Iris pigment epithelial cell (primary cell): Measurements from ENCODE around the gene MPV17.
"Not testable (repeated sequence)": the region's sequence is repeated elsewhere in the genome, so short reads cannot be mapped to it uniquely, and the experiment has no call there.

Experiments
- DNase-seq: peaks from one replicate; pipeline ENCODE4 v3.0.0-alpha.2; 2011; ENCODE audit warnings: low read depth

MPV17 gene

DNA sequence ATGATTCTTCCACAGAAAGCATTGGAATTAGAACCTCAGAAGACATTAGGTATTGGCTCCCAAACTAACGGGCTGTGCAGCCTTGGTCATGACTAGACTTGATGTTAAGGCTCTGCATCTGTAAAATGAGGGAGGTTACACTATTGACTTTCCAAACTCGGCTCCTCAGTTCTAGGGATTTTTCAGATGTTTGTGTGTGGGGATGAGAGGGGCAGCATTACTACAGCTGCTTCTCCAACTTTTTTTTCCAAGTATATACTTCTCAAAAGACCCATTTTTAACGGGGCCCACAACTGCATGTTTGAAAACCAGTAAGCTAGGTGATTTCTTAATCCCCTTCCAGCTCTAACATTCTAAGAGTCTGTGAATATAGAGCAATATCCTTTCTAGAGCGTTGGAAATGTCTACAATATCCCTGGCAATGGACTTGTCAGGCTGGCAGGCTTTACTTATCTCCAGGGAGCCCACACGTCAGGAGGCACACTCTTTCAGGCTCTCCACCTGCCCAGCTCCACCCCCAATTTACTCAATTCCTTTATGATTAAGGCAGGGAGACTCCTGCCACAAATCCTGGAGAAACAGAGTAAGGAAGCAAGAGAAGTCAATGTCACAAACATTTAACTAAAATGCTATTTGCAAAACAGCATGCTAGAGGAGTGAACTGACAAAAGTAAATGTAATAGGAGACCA lies 844 bp upstream of the MPV17 start:
- peak; percentile 26 for DNase-seq

DNA sequence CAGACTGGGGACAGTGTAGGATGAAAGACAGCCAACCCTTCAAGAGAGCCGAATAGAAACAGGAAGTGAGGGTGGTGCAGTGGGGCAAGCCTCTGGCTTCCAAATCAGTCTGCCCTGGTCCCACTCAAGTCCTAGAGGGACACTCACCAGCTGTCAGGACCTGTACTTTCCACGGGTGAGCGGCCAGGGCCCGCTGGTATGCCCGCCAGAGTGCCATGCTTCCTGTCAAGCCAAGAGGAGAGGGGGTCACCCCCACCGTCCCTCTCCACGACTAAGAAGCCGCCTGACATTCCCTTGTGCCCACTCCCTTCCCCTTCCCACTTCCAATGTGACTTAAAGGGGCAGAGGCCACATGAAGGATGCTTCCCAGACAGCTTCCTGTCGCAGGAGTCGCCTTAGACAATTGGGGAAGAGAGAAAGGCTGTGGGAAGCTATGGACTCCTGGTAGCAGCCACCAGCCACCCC lies 564 bp downstream of the MPV17 start:
- DNase-seq = no peak

DNA sequence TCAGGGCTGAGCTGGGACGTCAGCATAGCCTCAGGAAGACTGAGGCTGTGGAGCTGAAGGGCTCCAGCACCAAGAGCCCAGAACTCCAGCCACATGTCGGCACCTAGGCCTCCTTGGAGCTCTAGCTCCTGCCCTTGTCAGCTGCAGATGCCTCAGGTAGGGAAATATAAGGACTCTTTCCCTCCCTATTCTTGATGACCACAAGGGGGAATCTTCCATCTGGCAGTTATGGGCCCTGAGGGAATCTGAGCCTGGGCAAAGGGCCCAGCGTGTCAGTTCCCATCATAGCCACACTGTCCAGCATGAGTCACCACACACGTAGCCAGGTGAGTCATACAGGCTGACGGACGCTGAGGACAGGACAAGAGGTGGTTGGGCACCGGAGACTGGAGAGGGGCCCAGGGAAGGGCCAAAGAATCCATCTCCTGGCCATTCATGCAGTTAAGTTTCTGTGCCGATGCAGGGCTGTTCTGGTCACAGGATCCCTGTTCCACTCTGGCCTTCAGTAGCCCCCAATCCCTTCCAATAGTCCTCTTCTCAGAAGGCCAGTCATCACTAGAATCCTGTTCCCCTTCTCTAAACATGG lies 1.8 kb downstream of the MPV17 start:
- DNase-seq = peak; percentile 99

DNA sequence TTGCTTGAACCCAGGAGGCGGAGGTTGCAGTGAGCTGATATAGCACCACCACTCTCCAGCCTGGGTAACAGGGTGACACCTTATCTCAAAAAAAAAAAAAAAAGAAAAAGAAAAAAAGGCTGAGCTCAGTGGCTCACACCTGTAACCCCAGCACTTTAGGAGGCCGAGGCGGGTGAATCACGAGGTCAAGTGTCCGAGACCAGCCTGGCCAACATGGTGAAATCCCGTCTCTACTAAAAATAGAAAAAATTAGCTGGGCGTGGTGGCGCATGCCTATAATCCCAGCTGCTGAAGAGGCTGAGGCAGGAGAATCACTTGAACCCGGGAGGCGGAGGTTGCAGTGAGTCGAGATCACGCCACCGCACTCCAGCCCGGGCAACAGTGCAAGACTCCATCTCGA lies 3.1 kb downstream of the MPV17 start:
- not testable (repeated sequence) for DNase-seq

DNA sequence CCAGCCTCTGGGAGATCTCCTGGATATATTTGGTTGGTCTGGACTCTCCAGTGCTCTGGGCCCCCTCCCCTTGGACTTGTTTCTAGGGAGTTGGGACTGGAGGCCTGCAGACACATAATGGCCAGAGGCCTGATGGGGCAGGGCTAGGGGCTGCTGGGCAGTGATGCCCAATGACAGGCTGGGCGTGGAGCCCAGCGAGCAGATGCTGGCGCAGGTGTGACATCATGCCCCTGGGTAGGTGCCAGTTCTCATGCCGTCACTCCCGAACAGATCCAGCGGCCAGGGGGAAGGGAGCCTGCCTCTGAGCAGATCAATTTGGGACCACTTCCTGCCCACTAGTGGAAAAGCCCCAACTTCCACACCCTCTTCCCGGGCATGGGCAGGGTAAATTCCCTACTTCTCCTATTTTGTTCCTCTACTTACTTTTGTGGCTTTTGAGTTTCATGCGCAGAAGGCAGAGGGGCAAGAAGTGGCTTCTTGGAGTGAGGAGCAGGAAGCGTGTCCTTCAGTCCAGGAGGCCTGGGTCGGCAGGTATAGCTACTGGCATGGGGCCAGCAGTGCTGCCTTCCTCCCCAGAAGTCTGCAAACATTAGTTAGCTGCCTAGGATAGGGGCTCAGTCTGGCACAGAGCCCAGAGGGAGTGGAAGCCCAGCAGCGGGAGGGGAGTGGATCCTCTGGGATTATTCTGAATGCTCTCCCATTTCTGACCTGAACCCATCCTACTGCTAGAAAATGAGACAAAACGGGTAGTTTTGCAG lies 6.1 kb downstream of the MPV17 start:
- DNase-seq = no peak

DNA sequence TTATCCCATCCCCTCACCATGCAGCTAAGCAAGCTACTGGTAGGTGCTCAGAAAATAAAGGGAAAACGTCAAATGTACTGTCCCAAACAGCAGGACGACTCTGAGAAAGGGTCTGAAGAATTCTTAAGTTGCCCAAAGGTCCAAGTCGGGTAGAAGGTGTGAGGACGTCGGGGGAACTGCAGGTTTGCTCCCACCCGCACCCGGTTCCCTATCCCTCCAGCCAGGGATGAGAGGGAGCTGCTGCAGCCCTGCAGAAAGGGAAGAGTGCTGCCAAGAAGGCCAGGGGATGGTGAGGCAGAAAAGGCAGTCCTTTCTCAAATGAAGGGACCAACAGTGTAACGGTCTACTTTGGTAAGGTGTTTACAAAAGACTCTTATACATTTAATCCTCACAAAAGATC lies 7.8 kb downstream of the MPV17 start:
- no peak for DNase-seq

DNA sequence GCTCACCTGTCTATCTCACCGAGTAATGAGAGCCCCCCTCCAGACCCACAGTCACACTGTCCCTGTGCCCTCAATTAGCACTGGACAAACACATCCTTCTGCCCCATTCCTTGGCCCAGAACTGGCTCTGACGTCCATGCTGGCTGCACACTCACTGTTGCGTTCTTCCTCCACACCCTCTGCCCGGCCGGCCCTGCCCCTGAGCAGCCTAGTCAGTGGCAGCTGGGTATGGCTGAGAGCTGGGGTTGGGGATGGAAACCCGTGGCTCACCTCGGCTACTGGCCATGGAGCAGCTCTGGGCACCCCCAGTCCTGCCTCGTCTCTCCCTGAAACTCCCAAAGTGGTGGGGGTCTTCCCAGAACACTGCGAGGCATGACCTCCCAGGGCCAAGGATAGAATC lies 8.2 kb downstream of the MPV17 start:
- no peak for DNase-seq

DNA sequence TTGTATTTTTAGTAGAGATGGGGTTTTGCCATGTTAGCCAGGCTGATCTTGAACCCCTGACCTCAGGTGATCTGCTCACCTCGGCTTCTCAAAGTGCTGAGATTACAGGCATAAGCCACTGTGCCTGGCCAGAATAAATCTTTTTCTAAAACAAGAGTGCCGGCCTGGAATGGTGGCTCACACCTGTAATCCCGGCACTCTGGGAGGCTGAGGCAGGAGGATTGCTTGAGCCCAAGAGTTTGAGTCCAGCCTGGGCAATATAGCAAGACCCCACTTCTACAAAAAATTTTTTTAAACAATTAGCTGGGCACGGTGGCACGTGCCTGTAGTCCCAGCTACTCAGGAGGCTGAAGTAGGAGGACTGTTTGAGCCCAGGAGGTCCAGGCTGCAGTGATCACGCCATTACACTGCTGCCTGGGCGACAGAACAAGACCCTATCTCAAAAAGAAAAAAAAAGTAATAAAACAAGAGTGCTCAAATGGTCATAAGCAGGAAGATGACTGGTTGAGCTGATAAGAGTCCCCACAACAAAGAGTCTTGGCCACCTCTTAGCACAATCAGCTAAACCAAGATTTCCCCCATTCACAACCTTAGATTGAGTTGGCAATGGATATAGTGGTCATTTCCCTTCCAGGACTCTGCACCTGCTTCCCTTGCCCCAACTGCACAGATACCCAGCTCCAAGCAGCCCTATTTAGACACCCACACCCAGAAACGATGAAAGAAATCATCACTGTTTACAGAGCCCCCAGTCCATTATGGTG lies 8.8 kb downstream of the MPV17 start:
- DNase-seq = no peak

DNA sequence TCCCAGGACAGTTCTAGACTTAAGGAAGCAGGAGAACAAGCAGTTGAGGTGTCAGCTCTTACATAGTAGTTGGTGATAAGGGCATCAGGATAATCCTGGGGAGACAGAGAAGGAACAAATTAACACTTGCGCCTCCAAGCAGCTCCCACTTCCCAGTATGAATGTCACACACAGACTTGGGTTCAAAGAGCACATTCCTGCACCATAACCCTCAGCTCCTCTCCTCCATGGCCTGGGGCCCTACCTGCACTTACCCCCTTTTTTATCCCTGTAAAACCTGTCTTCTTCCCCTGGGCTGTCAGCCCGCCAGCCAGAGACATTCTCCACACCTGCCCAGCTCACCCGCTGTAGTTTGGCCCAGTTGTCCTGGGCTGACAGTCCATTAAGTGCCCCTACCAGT lies 10.7 kb downstream of the MPV17 start:
- DNase-seq = no peak

DNA sequence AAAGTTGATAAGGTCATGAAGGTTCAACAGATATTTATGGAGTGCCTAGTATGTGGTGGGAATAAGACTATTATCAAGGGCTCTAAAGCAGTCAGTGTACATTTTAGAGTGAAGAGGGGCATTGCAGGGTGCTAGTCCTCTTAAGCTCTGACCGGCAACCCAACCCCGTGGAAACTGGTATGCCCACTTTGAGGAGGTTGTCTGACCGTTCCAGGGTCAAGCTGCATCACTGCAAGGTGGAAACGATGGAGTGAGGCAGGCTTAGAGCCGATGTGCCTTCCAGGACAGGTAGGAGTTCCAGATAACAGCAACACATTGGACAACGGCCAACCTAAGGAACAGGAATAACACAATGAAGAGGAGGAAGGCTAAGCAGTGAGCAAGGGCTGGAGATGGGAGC lies 13.2 kb downstream of the MPV17 start:
- DNase-seq = no peak

DNA sequence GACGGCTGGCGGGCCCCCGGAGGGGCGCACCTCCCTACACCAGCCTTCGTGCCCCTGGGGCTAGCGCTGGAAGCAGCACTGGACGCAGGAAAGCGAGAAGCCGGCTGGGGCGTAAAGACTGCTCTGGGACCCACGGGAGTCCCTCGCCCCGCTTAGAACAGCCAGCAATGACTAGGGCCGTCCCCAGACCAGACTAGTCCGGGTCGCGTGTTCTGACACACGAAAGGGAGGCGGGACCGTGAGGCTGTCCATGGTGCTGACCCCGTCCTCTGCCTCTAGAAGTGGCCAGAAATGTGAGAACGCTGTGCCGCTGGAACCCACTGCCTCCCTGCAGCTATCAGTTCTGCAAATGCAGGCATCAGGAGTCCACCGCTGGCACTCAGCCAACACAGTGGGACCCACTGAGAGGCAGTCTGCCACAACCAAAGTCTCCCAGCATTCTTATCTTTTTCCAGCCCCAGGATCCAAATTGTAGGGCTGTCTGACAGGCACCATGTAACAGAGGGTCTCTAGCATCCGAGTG lies 14.5 kb downstream of the MPV17 start, which contains the start of gene UCN:
UCN (minus strand) TSS at position 87 of the 523 bp plus-strand sequence. CDS start 550 bp downstream, outside the sequence.
- DNase-seq = peak; percentile 48

DNA sequence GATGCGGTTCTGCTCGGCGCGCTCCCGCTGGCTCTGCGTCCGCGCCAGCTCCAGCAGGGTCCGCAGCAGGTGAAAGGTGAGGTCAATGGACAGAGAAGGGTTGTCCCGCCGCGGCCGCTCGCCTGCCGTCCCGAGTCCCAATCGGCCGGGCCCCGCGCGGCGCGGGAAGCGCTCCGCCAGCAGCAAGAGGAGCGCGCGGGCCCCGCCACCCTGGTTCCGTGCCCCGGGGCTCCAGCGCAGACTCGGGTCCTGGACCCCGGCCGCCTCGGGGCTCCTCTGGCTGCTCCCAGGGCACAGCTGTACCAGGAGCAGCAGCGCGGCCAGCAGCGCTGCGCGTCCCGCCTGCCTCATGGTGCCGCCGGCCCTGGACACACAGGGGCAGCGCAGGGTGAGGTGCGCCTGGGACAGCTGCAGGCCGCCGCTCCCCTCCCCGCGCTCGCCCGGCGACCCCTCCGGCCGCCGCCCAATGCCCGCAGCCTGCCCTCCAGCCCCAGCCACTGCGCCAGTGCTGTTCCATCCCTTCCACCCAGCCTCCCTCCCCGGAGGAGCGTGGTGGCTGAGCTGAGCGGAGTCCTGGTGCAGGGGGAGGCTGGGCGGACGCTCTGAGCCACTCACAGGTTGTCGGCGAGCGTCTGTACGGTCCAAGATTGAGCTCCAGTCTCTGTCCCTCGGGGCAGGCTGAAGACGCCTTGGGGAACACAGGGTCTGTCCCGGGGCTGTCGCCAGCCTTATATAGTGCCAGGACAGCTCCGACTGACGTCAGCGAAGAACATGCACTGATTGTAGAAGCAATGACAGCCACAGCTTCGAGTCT lies 15.1 kb downstream of the MPV17 start:
- DNase-seq = no peak

DNA sequence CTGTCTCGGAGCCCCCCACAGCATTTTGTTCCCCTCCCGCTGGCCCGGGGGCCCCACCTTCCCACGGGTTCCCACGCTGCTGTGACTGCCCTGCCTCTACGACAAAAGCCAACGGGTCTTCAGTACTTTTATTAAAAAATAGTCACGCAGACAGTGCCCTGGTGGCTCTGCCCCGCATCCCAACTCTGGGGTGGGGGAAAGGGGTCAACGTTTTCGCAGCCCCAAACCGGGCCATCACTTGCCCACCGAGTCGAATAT lies 15.7 kb downstream of the MPV17 start:
- no peak for DNase-seq

DNA sequence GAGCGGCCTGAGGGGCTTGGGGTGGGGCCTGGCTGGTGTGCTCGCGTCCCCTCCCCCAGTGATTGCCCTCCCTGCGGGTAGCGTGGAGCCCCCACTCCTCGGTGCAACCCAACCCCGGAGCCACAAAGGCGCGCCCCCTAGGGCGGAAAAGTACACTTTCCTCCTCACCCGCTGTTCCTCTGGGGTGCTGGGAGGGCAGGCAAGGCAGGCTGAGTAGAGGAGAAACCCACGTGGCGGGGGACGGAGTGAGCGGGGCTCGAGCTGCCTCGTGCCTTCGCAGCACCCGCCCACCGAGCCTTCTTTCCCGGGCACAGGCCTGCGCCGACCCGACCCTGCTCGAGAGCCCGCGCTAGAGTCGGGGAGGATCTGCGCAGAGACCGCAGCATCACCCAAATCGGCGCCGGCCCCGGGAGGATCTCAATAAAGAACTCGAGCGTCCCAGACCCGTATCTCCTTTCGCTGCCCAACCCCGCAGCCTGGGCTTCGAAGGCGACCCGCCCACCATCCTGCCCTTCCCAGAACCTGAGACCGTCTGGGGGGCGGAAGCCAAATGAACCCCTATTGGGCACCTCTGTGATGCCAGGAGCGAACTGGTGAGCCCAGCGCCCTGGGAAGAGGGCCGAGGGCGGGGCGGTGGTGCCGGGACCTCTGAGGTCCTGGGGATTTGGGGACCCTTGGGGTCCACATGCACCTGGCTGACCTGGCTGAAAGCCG lies 16.2 kb downstream of the MPV17 start:
- no peak for DNase-seq

DNA sequence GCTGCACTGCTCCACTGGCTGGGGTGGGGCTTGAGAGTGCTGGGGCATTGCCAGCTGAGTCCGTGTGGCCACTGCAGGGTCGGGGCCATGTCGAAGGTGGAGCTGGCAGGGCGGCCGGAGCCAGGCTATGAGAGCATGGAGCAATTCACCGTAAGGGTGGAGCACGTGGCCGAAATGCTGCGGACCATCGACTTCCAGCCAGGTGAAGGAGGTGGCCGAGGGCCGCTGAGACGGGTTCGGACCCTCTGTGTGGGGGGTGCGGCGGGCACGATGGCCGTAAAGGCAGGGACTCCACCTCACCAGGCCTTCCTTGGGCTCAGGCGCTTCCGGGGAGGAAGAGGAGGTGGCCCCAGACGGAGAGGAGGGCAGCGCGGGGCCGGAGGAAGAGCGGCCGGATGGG lies 16.8 kb downstream of the MPV17 start:
- no peak for DNase-seq

DNA sequence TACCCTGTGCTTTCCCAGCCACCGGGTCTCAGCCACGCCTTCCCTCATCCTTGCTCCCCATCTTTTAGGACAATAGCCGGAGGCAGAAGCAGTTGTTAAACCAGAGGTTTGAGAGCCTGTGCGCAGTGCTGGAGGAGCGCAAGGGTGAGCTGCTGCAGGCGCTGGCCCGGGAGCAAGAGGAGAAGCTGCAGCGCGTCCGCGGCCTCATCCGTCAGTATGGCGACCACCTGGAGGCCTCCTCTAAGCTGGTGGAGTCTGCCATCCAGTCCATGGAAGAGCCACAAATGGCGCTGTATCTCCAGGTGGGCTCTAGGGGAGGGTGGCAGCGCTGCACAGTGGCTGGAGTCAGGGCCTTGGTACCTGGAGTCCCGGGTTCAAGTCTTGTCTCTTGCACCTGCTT lies 17.4 kb downstream of the MPV17 start:
- no peak for DNase-seq

DNA sequence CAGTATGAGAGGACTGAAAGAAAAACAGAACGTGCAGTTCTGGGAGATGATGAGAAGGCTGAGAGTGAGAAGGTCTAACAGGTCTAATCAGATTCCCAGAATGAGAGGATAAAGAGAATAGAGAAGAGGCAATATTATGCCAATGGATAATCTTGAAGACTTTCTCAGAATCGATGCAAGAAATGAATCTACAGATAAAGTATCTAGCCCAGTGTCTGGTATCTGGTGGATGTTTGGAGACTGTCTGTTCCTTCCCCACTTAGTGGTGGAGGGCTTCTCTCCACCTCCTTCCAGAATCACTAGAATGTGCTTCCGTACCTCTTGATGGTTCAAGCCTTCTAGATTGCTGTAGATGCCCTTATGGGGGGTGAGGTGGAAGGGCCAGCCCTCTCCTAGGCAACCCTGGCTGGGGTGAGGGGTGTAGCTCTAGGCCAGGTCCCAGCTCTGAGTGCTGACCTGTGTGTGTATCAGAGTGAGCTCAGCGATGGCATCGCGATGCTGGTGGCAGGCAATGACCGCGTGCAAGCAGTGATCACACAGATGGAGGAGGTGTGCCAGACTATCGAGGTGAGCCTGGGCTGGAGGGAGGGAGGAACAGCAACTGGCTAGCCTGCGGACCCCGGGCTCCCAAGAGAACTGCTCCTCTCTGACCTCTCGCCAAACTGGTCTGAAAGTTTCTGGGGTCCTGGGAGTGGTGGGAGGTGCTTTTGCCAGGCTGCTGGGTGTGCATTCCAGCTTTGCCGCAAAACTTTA lies 18.2 kb downstream of the MPV17 start:
- no peak for DNase-seq

DNA sequence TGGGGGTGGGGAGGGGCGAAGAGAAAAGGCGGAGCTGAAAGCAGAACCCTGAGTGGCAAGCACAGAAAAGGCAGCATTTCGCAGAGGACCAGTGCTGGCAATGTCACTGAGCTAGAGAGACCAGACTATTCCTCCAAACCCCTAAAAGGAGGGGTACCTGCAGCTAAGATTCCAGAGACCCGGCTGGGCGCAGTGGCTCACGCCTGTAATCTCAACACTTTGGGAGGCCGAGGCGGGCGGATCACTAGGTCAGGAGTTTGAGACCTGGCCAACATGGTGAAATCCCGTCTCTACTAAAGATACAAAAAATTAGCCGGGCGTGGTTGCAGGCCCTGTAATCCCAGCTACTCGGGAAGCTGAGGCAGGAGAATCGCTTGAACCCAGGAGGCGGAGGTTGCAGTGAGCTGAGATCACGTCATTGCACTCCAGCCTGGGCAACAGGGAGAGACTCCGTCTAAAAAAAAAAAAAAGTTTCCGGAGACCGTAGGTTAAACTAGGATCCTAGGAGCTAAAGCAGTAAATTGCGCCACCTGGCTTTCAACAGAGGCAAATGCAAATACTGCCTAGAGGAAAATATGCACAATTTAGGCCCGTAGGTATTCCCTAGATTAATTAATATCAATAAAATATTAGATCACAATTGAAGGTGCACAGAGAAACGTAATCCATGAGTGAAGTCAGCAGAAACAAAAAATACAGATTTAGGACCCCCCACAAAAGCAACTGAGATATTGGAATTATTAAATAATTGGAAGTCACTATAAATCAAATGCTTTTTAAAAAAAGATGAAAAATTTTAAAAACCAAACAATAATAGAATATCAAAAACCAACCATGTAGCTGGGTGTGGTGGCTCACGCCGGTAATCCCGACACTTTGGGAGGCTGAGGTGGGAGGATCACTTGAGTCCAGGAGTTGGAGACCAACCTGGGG lies 19.5 kb downstream of the MPV17 start:
- peak; percentile 62 for DNase-seq

DNA sequence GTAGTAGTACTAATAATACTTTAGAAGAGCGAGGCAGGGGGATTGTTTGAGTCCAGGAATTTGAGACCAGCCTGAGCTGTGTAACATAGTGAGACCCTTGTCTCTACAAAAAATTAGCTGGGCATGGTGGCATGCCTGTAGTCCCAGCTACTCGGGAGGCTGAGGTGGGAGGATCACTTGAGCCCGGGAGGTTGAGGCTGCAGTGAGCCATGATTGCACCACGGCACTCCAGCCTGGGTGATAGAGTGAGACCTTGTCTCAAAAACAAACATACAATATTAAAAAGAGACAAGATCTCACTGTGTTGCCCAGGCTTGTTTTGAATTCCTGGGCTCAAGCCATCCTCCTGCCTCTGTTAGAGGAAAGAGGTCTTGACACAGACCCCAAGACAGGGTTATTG lies 22.3 kb downstream of the MPV17 start:
- DNase-seq = not testable (repeated sequence)
